Measurements from ENCODE around the gene PRR16. TPM values are rescaled to one million over a fixed set of nuclear protein-coding genes. Genes with fewer than 3 reads are reported as not detected.

PRR16 gene
- total RNA-seq, 2 donors from 2014 or later = 19.8 to 25.5 TPM

DNA sequence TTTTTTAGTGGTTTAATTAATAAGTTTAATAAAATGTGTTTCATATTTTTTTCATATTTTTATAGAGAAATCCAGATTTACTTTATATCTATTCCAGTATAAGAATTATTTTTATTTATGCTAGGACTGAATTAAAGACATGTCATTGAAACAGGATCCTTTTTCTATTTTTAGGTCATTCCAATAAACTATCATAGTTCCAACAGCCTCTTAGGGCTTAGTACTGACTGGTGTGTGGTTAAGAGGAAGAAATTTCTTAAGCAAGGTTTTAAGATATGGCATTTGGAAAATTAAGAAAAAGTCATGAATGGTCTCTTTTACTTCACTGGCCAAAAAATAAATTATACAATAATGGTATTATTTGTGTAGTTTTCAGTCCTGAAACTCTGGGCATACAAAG is 31.2 kb upstream of the PRR16 start:
- DNase-seq (ENCODE audit: low spot score) = no peak
- no peak overlapping the region for H3K4me3 ChIP-seq
- peaks cover 0 to 19% of the 10 kb centered on the region in 2 donors for H3K4me1 ChIP-seq (ENCODE audit: control insufficient read depth in 1 of 2, low read depth in 2 of 2)
- ATAC-seq (ENCODE audit: insufficient number of reproducible peaks, low FRiP score, low read depth) = no peak
- TF ChIP-seq, protein P1, sequence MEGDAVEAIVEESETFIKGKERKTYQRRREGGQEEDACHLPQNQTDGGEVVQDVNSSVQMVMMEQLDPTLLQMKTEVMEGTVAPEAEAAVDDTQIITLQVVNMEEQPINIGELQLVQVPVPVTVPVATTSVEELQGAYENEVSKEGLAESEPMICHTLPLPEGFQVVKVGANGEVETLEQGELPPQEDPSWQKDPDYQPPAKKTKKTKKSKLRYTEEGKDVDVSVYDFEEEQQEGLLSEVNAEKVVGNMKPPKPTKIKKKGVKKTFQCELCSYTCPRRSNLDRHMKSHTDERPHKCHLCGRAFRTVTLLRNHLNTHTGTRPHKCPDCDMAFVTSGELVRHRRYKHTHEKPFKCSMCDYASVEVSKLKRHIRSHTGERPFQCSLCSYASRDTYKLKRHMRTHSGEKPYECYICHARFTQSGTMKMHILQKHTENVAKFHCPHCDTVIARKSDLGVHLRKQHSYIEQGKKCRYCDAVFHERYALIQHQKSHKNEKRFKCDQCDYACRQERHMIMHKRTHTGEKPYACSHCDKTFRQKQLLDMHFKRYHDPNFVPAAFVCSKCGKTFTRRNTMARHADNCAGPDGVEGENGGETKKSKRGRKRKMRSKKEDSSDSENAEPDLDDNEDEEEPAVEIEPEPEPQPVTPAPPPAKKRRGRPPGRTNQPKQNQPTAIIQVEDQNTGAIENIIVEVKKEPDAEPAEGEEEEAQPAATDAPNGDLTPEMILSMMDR (IDR thresholded peaks at IDR 0.05) = no peak
- H3K36me3 ChIP-seq = no peaks in the 10 kb centered on the region
- H3K27ac ChIP-seq = no peak overlapping the region
- no peaks in the 10 kb centered on the region for H3K27me3 ChIP-seq (replicated peaks; ENCODE audit: insufficient read depth)
- peaks cover 4% of the 10 kb centered on the region for H3K9me3 ChIP-seq

DNA sequence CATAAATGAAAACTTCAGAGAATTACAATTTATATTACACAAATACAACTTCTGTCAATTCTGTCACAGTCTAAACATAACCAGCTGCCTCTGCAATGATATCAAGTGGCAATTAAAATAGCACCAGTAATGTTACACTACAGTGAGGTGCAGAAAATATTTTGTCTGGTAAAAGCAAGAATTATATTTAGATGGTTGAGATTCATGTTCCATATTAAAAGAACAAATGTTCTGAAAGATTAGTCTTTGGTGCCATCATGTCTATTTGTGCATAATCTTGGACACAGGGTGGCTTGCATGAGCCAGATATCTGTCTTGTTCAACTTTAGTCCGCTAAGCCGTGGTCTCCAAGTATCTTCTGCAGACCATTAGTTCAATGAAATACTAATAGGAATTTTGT is 29.0 kb upstream of the PRR16 start:
- Histone ChIP-seq H3K4me1 (ENCODE audit: control insufficient read depth in 1 of 2, low read depth in 2 of 2) (peaks cover 0 to 19% of the 10 kb centered on the region in 2 donors), H3K27me3 (replicated peaks; ENCODE audit: insufficient read depth) (no peaks in the 10 kb centered on the region), H3K9me3 (no peaks in the 10 kb centered on the region), H3K27ac (no peak overlapping the region), H3K36me3 (no peaks in the 10 kb centered on the region), H3K4me3 (no peak overlapping the region)
- TF ChIP-seq, protein P1 (IDR thresholded peaks at IDR 0.05) = no peak
- DNase-seq (ENCODE audit: low spot score) = no peak
- ATAC-seq (ENCODE audit: insufficient number of reproducible peaks, low FRiP score, low read depth) = no peak

DNA sequence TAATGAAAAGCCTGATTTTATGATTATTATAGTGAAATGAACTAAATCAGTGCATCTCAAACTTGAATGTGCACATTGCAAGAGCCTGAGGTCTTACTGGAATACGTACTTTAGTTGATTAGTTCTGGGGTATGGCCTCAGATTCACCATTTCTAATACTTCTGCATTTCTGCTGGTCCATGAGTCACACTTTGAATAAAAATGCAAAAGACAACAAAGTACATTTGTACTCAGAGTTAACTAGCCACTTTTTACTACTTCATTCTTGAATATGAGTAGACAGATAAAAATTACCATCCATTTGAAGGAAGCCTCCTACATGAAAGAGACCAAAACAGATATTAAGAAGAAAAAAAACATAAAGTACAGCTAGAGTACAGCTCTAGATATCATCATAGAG is 27.1 kb upstream of the PRR16 start:
- TF ChIP-seq, protein P1 (IDR thresholded peaks at IDR 0.05) = no peak
- ATAC-seq (ENCODE audit: insufficient number of reproducible peaks, low FRiP score, low read depth) (no peak), DNase-seq (ENCODE audit: low spot score) (no peak)
- H3K4me3 ChIP-seq = no peak overlapping the region
- peaks cover 0 to 19% of the 10 kb centered on the region in 2 donors for H3K4me1 ChIP-seq (ENCODE audit: control insufficient read depth in 1 of 2, low read depth in 2 of 2)
- no peak overlapping the region for H3K27ac ChIP-seq
- no peaks in the 10 kb centered on the region for H3K9me3 ChIP-seq
- no peaks in the 10 kb centered on the region for H3K27me3 ChIP-seq (replicated peaks; ENCODE audit: insufficient read depth)
- no peaks in the 10 kb centered on the region for H3K36me3 ChIP-seq

DNA sequence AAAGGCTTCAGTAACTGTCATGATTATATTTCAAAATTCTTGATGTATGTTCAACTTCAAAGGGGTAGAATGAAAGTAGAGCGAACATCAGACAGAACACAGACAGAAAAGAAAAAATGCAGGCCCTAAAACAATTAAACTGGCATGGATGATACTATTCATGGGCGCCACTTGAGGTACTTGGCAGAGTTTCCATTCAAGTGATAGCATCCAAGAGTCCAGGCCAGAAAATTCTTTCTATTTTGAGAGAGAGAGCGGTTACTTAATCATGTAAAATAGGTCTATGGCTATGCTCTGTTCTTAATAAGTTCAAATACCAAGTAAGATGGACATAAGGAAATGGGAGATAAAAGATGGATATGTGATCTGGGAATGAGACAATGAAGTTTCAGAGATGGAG is 21.4 kb upstream of the PRR16 start:
- H3K9me3 ChIP-seq = no peaks in the 10 kb centered on the region
- TF ChIP-seq, protein P1 (IDR thresholded peaks at IDR 0.05) = no peak
- no peaks in the 10 kb centered on the region for H3K27me3 ChIP-seq (replicated peaks; ENCODE audit: insufficient read depth)
- no peaks in the 10 kb centered on the region for H3K36me3 ChIP-seq
- peaks cover 14 to 25% of the 10 kb centered on the region in 2 donors for H3K4me1 ChIP-seq (ENCODE audit: control insufficient read depth in 1 of 2, low read depth in 2 of 2)
- no peak overlapping the region for H3K27ac ChIP-seq
- H3K4me3 ChIP-seq = no peak overlapping the region
- ATAC-seq (ENCODE audit: insufficient number of reproducible peaks, low FRiP score, low read depth) (no peak), DNase-seq (ENCODE audit: low spot score) (no peak)

DNA sequence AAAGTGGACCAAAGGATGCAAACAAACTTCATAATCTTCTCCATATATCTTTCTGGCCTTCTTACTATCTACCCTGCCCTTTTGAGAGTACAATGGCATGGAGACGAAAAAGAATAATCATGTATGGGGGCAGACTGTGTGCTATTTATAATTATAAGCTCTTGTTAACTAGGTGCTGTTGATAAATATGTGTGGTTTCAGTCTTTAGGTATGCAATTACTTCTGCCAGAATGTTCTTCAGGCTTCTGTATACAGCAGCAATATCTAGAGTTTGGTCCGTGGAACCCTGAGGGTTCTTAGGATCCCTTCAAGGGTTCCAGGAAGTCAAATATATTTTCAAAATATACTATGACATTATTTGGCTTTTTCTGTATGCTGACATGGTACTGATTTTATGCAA is 20.5 kb upstream of the PRR16 start:
- no peak for DNase-seq (ENCODE audit: low spot score)
- Histone ChIP-seq H3K36me3 (no peaks in the 10 kb centered on the region), H3K27me3 (replicated peaks; ENCODE audit: insufficient read depth) (no peaks in the 10 kb centered on the region), H3K4me3 (no peak overlapping the region), H3K27ac (no peak overlapping the region), H3K4me1 (ENCODE audit: control insufficient read depth in 1 of 2, low read depth in 2 of 2) (peaks cover 14 to 27% of the 10 kb centered on the region in 2 donors), H3K9me3 (no peaks in the 10 kb centered on the region)
- no peak for ATAC-seq (ENCODE audit: insufficient number of reproducible peaks, low FRiP score, low read depth)
- TF ChIP-seq, protein P1 (IDR thresholded peaks at IDR 0.05) = no peak

Measured in thoracic aorta (tissue), 2 donors.